Panc1 (cell line): ENCODE measurements around the gene ZNF382. TPM values are rescaled to one million over a fixed set of nuclear protein-coding genes. Genes with fewer than 3 reads are reported as not detected.

ENCODE experiments used
- ATAC-seq: fragments of 200-7000 bp; cut with Tn5 transposase; 2 replicates; pipeline ENCODE4 v1.9.1; 2020; ENCODE audit warnings: mild to moderate bottlenecking, moderate library complexity
- BruUV-seq: library from RNA; stranded (reverse); fragments of 400-500 nt; replicated peaks from 2 replicates; lab custom pipeline; 2021; lab: Mats Ljungman, UMichigan
- CTCF ChIA-PET: fragments of 300-600 bp; sonication (Branson Sonifier 250); formaldehyde crosslinking; loops from one replicate; lab custom pipeline; 2022; ENCODE audit warnings: antibody characterized with exemption; lab: Charles Lee
- POLR2A ChIA-PET: fragments of 300-600 bp; sonication (Branson Sonifier 250); formaldehyde crosslinking; loops from one replicate; lab custom pipeline; 2022; ENCODE audit warnings: antibody characterized with exemption; lab: Charles Lee
- DNase-seq: peaks from one replicate; pipeline ENCODE4 v3.0.0-alpha.2; 2010; ENCODE audit warnings: low read depth, low spot score
- H3K27ac ChIP-seq: 2 replicates; pipeline ENCODE4 v1.5.1; 2011; ENCODE audit warnings: mild to moderate bottlenecking, low read length, inconsistent platforms
- H3K27me3 ChIP-seq: fragments of 200-500 bp; sonication (Bioruptor generic); 2 replicates; pipeline ENCODE4 v1.6.0; 2014; ENCODE audit warnings: low read length, inconsistent platforms; ENCODE audit not compliant: control insufficient read depth, insufficient read depth
- H3K36me3 ChIP-seq: fragments of 200-500 bp; sonication (Bioruptor generic); 2 replicates; pipeline ENCODE4 v1.5.1; 2014; ENCODE audit warnings: inconsistent platforms, mild to moderate bottlenecking, low read length, moderate library complexity; ENCODE audit not compliant: control insufficient read depth, insufficient read depth
- H3K4me1 ChIP-seq: 2 replicates; pipeline ENCODE4 v1.5.1; 2011; ENCODE audit warnings: inconsistent platforms, mild to moderate bottlenecking, low read length, moderate library complexity; ENCODE audit not compliant: control insufficient read depth, insufficient read depth
- H3K4me3 ChIP-seq, 2 experiments: 2 replicates each; pipeline ENCODE4 v1.5.1; 2011 to 2012; ENCODE audit warnings: low read depth in 2 of 2, low read length in 2 of 2, mild to moderate bottlenecking in 2 of 2, inconsistent platforms in 1 of 2, moderate library complexity in 1 of 2
- H3K9me3 ChIP-seq: fragments of 200-500 bp; sonication (Bioruptor generic); 2 replicates; pipeline ENCODE4 v1.5.1; 2014; ENCODE audit warnings: low read depth, mild to moderate bottlenecking, inconsistent platforms, low read length, moderate library complexity; ENCODE audit not compliant: control insufficient read depth, insufficient read depth
- CTCF ChIP-seq: fragments of 450-650 bp; IDR thresholded peaks from 2 replicates; pipeline ENCODE4 v1.5.1; 2017; ENCODE audit warnings: mild to moderate bottlenecking
- POLR2AphosphoS5 ChIP-seq: IDR thresholded peaks from 2 replicates; pipeline ENCODE4 v1.6.1; 2012; ENCODE audit warnings: mild to moderate bottlenecking, low read depth, low read length, moderate library complexity
- SIN3A ChIP-seq: IDR thresholded peaks from 2 replicates; pipeline ENCODE4 v1.6.1; 2012; ENCODE audit warnings: low read depth, mild to moderate bottlenecking, low read length, moderate library complexity, borderline replicate concordance; ENCODE audit not compliant: insufficient read depth
- TCF7L2 ChIP-seq: IDR thresholded peaks from 2 replicates; pipeline ENCODE4 v1.6.1; 2011; ENCODE audit warnings: mild to moderate bottlenecking, low read depth, low read length, inconsistent platforms
- in situ Hi-C: cut with HindIII; loops from 2 replicates; pipeline ENCODE4 v1.10.0; 2016; ENCODE audit warnings: low sequenced_read_pairs, low pct_unique_long_range_greater_than_20kb
- intact Hi-C: fragments of 100-400 bp; cut with micrococcal nuclease; formaldehyde crosslinking; loops from one replicate; pipeline ENCODE4 v1.10.0; 2022; ENCODE audit not compliant: unreplicated experiment
- total RNA-seq: library from RNA; stranded (reverse); gene quantifications from one replicate; pipeline ENCODE4 v1.2.1, GENCODE V29; 2021; ENCODE audit not compliant: unreplicated experiment
- TF ChIP-seq, protein P1 (sequence below), 2 experiments: IDR thresholded peaks; 2 replicates each; pipeline ENCODE4 v1.6.1; 2011 to 2012; ENCODE audit warnings: low read depth in 2 of 2, control low read depth in 1 of 2, low read length in 1 of 2, mild to moderate bottlenecking in 1 of 2, moderate library complexity in 1 of 2; ENCODE audit not compliant: insufficient read depth in 1 of 2

Gene ZNF382
- total RNA-seq, 1 experiment from 2014 or later, result 1.6 TPM

GRCh38 chr19:36668646-36669045 is 63.5 kb downstream of the ZNF382 start:
- intact Hi-C loops (no loop called here), in situ Hi-C loops (no loop called here)
- Histone ChIP-seq H3K9me3 (no peaks in the 10 kb centered on the region; the same call in 1 of the 2 replicates), H3K4me3 (peak overlapping the region; percentile 75 to 98), H3K4me1 (peaks cover 11% of the 10 kb centered on the region; the same call in 1 of the 2 replicates), H3K27me3 (no peaks in the 10 kb centered on the region), H3K36me3 (no peaks in the 10 kb centered on the region), H3K27ac (no peak overlapping the region)
- ATAC-seq (no peak), DNase-seq (no peak)
- ChIA-PET POLR2A (interaction anchor here (0.5 kb wide), 1 partner anchor 8 kb away, joined by 4 read pairs; no protein-coding TSS in a partner anchor), CTCF (no interaction called here)
- no TSS peak for BruUV-seq
- TF ChIP-seq POLR2AphosphoS5, result no peak
- TF ChIP-seq CTCF, result no peak
- no peak for TF ChIP-seq TCF7L2
- TF ChIP-seq, protein P1, sequence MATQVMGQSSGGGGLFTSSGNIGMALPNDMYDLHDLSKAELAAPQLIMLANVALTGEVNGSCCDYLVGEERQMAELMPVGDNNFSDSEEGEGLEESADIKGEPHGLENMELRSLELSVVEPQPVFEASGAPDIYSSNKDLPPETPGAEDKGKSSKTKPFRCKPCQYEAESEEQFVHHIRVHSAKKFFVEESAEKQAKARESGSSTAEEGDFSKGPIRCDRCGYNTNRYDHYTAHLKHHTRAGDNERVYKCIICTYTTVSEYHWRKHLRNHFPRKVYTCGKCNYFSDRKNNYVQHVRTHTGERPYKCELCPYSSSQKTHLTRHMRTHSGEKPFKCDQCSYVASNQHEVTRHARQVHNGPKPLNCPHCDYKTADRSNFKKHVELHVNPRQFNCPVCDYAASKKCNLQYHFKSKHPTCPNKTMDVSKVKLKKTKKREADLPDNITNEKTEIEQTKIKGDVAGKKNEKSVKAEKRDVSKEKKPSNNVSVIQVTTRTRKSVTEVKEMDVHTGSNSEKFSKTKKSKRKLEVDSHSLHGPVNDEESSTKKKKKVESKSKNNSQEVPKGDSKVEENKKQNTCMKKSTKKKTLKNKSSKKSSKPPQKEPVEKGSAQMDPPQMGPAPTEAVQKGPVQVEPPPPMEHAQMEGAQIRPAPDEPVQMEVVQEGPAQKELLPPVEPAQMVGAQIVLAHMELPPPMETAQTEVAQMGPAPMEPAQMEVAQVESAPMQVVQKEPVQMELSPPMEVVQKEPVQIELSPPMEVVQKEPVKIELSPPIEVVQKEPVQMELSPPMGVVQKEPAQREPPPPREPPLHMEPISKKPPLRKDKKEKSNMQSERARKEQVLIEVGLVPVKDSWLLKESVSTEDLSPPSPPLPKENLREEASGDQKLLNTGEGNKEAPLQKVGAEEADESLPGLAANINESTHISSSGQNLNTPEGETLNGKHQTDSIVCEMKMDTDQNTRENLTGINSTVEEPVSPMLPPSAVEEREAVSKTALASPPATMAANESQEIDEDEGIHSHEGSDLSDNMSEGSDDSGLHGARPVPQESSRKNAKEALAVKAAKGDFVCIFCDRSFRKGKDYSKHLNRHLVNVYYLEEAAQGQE (IDR thresholded peaks at IDR 0.05; ENCODE audit: insufficient read depth in 1 of 2, low read depth in 2 of 2, low read length in 1 of 2), result no peak
- no peak for TF ChIP-seq SIN3A

GRCh38 chr19:36672368-36672767 is 67.3 kb downstream of the ZNF382 start:
- Histone ChIP-seq H3K4me3 (no peak overlapping the region), H3K9me3 (no peaks in the 10 kb centered on the region; the same call in 1 of the 2 replicates), H3K27me3 (no peaks in the 10 kb centered on the region), H3K36me3 (no peaks in the 10 kb centered on the region), H3K4me1 (peaks cover 9% of the 10 kb centered on the region; the same call in 1 of the 2 replicates), H3K27ac (no peak overlapping the region)
- ChIA-PET POLR2A (interaction anchor here (0.6 kb wide), 1 partner anchor 243 kb away, joined by 8 read pairs; no protein-coding TSS in a partner anchor), CTCF (no interaction called here)
- TF ChIP-seq TCF7L2, result no peak
- TF ChIP-seq SIN3A, result no peak
- TF ChIP-seq, protein P1 (IDR thresholded peaks at IDR 0.05; ENCODE audit: insufficient read depth in 1 of 2, low read depth in 2 of 2, low read length in 1 of 2), result no peak
- no peak for TF ChIP-seq POLR2AphosphoS5
- TF ChIP-seq CTCF, result no peak
- no TSS peak for BruUV-seq
- in situ Hi-C loops (no loop called here), intact Hi-C loops (no loop called here)
- no peak for DNase-seq
- no peak for ATAC-seq
